ENCODE measurements around the gene DNAH17. TPM values are rescaled to one million over a fixed set of nuclear protein-coding genes. Genes with fewer than 3 reads are reported as not detected.

The DNAH17 gene
- total RNA-seq, 2 donors from 2014 or later: 0.13 to 0.64 TPM

DNA sequence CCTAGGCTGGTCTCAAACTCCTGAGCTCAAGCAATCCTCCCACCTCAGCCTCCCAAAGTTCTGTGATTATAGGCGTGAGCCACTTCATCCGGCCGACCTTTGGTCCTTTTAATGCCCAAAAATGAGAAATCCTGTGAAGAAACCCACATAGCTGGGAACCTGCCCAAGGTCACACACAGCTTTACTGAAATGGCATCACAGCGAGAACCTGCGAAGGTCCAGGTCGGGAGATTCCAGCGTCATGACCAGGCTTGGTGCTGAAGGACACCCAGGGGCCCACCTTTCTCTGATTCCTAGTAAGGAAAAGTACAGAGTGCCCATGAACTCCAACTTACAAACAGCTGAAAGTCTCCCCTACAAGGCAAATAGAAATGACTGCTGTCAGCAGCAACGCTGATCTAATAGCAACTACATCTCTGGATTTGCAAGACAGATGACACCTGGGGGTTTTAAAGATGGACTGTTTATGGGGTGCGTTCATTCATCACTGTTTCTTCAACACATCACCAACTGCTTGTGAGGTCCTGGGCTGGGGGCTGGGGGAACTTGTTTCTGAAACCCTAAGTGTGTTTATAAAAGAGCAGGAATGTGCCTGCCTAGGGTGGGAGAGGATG lies 24.5 kb upstream of the DNAH17 start:
- Mint-ChIP-seq H3K27ac (no peak overlapping the region), H3K4me3 (no peak overlapping the region), H3K9me3 (no peaks in the 10 kb centered on the region), H3K4me1 (no peaks in the 10 kb centered on the region), H3K27me3 (ENCODE audit: insufficient read depth) (no peaks in the 10 kb centered on the region), H3K36me3 (ENCODE audit: low read depth) (no peaks in the 10 kb centered on the region)
- Histone ChIP-seq H3K27me3 (ENCODE audit: control insufficient read depth, insufficient read depth, low read length, poor library complexity, severe bottlenecking) (no peaks in the 10 kb centered on the region), H3K9ac (ENCODE audit: extremely low read depth, low read length, poor library complexity, severe bottlenecking) (no peak overlapping the region), H3K4me3 (ENCODE audit: low read length) (no peak overlapping the region), H3K9me3 (ENCODE audit: control insufficient read depth, low read length) (no peaks in the 10 kb centered on the region), H3K4me1 (ENCODE audit: control insufficient read depth, insufficient read depth, low read length) (no peaks in the 10 kb centered on the region), H3K27ac (ENCODE audit: low read depth, low read length) (no peak overlapping the region), H3K36me3 (ENCODE audit: control insufficient read depth, insufficient read depth, low read length) (no peaks in the 10 kb centered on the region)
- TF ChIP-seq, protein P1, sequence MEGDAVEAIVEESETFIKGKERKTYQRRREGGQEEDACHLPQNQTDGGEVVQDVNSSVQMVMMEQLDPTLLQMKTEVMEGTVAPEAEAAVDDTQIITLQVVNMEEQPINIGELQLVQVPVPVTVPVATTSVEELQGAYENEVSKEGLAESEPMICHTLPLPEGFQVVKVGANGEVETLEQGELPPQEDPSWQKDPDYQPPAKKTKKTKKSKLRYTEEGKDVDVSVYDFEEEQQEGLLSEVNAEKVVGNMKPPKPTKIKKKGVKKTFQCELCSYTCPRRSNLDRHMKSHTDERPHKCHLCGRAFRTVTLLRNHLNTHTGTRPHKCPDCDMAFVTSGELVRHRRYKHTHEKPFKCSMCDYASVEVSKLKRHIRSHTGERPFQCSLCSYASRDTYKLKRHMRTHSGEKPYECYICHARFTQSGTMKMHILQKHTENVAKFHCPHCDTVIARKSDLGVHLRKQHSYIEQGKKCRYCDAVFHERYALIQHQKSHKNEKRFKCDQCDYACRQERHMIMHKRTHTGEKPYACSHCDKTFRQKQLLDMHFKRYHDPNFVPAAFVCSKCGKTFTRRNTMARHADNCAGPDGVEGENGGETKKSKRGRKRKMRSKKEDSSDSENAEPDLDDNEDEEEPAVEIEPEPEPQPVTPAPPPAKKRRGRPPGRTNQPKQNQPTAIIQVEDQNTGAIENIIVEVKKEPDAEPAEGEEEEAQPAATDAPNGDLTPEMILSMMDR (conservative IDR thresholded peaks at IDR 0.05): no peak
- DNase-seq: no peak
- 91 to 95% methylated on average over 6 to 8 of the region's 9 CpGs for WGBS, 2 experiments (ENCODE audit: insufficient coverage in 1 of 2, insufficient read length in 1 of 2)

DNA sequence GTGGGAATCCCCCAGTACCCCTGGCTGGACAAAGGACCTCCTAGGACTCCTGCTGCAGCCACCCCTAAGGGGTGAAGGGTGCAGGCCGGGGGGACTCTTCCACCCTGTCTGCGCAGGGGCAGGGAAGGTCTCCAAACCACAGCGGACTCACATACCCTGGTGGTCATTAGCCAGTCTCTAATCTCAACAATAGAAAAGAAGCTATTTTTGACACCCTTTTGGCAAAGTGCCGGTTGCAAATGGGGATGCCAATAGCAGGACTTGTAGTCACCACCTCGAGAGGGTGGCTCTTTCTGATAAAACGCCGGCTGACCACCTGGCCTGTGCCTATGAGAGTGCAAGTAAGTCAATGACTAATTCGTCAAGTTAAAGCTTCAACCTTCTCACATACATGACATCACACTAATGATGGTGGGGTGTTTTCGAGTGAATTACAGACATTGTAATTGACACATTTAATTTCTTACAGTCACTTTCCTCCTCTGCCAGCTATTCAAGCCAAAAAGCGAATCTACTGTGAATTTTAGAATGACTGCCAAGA lies 23.1 kb upstream of the DNAH17 start:
- no peak overlapping the region for H3K4me3 Mint-ChIP-seq
- H3K36me3 Mint-ChIP-seq (ENCODE audit: low read depth): no peaks in the 10 kb centered on the region
- H3K27me3 Mint-ChIP-seq (ENCODE audit: insufficient read depth): no peaks in the 10 kb centered on the region
- Histone ChIP-seq H3K27me3 (ENCODE audit: control insufficient read depth, insufficient read depth, low read length, poor library complexity, severe bottlenecking) (no peaks in the 10 kb centered on the region), H3K4me1 (ENCODE audit: control insufficient read depth, insufficient read depth, low read length) (no peaks in the 10 kb centered on the region), H3K27ac (ENCODE audit: low read depth, low read length) (no peak overlapping the region), H3K4me3 (ENCODE audit: low read length) (no peak overlapping the region), H3K9ac (ENCODE audit: extremely low read depth, low read length, poor library complexity, severe bottlenecking) (no peak overlapping the region), H3K9me3 (ENCODE audit: control insufficient read depth, low read length) (no peaks in the 10 kb centered on the region), H3K36me3 (ENCODE audit: control insufficient read depth, insufficient read depth, low read length) (no peaks in the 10 kb centered on the region)
- 91 to 96% methylated on average over 6 to 9 of the region's 10 CpGs for WGBS, 2 experiments (ENCODE audit: insufficient coverage in 1 of 2, insufficient read length in 1 of 2)
- no peaks in the 10 kb centered on the region for H3K9me3 Mint-ChIP-seq
- peaks cover 2% of the 10 kb centered on the region for H3K4me1 Mint-ChIP-seq
- TF ChIP-seq, protein P1 (conservative IDR thresholded peaks at IDR 0.05): no peak
- no peak for DNase-seq
- H3K27ac Mint-ChIP-seq: no peak overlapping the region

DNA sequence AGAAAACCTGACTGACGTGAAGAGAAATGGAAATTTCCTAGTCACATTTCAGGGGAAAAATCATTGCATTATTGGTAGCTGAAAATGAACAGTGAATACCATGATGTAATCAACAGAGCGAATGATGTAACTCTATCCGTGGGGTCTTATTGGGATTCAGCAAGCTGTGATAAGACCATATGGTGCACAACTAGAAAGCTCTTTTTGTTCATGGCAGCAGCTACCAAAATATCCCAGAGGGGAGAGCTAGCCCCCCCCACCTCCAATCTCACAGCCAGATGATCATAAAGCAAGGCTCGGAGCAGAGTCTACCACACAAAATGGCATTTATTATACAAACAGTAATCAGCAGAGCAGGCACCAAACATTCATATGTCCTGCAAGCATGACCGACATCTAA lies 22.2 kb upstream of the DNAH17 start:
- WGBS, 2 experiments (ENCODE audit: insufficient coverage in 1 of 2, insufficient read length in 1 of 2): 84 to 95% methylated on average over 2 to 5 of the region's 5 CpGs
- no peak for DNase-seq
- Histone ChIP-seq H3K27ac (ENCODE audit: low read depth, low read length) (no peak overlapping the region), H3K36me3 (ENCODE audit: control insufficient read depth, insufficient read depth, low read length) (no peaks in the 10 kb centered on the region), H3K4me1 (ENCODE audit: control insufficient read depth, insufficient read depth, low read length) (no peaks in the 10 kb centered on the region), H3K27me3 (ENCODE audit: control insufficient read depth, insufficient read depth, low read length, poor library complexity, severe bottlenecking) (no peaks in the 10 kb centered on the region), H3K9ac (ENCODE audit: extremely low read depth, low read length, poor library complexity, severe bottlenecking) (no peak overlapping the region), H3K4me3 (ENCODE audit: low read length) (no peak overlapping the region), H3K9me3 (ENCODE audit: control insufficient read depth, low read length) (no peaks in the 10 kb centered on the region)
- Mint-ChIP-seq H3K36me3 (ENCODE audit: low read depth) (no peaks in the 10 kb centered on the region), H3K27ac (no peak overlapping the region), H3K9me3 (no peaks in the 10 kb centered on the region), H3K4me1 (peaks cover 4% of the 10 kb centered on the region), H3K4me3 (no peak overlapping the region), H3K27me3 (ENCODE audit: insufficient read depth) (no peaks in the 10 kb centered on the region)
- TF ChIP-seq, protein P1 (conservative IDR thresholded peaks at IDR 0.05): no peak

Measured in endodermal cell (in vitro differentiated cells).